22Rv1 (cell line): ENCODE data around the gene UGT1A8.

Experiments used
- CTCF ChIP-seq: fragments of 450-650 bp; IDR thresholded peaks from 2 replicates; pipeline ENCODE4 v1.5.1; 2017; ENCODE audit warnings: mild to moderate bottlenecking
- ZFX ChIP-seq: fragments of 450-650 bp; IDR thresholded peaks from 2 replicates; pipeline ENCODE4 v1.6.1; 2017; ENCODE audit warnings: antibody characterized with exemption, borderline replicate concordance

GRCh38 chr2:233603520-233603919, 13.9 kb upstream of the UGT1A8 start:
- no peak for TF ChIP-seq CTCF
- no peak for TF ChIP-seq ZFX
